ENCODE measurements around the gene TRAPPC8.

TRAPPC8 gene

GRCh38 chr18:31789409-31789808 lies 153.5 kb downstream of the TRAPPC8 start:
- no peak for TF ChIP-seq OSR1 (CRISPR knock-in tag; IDR thresholded peaks at IDR 0.05)
- TF ChIP-seq ARNTL (CRISPR knock-in tag; IDR thresholded peaks at IDR 0.05; ENCODE audit: borderline replicate concordance, low read depth), result no peak
- TF ChIP-seq, protein P1, sequence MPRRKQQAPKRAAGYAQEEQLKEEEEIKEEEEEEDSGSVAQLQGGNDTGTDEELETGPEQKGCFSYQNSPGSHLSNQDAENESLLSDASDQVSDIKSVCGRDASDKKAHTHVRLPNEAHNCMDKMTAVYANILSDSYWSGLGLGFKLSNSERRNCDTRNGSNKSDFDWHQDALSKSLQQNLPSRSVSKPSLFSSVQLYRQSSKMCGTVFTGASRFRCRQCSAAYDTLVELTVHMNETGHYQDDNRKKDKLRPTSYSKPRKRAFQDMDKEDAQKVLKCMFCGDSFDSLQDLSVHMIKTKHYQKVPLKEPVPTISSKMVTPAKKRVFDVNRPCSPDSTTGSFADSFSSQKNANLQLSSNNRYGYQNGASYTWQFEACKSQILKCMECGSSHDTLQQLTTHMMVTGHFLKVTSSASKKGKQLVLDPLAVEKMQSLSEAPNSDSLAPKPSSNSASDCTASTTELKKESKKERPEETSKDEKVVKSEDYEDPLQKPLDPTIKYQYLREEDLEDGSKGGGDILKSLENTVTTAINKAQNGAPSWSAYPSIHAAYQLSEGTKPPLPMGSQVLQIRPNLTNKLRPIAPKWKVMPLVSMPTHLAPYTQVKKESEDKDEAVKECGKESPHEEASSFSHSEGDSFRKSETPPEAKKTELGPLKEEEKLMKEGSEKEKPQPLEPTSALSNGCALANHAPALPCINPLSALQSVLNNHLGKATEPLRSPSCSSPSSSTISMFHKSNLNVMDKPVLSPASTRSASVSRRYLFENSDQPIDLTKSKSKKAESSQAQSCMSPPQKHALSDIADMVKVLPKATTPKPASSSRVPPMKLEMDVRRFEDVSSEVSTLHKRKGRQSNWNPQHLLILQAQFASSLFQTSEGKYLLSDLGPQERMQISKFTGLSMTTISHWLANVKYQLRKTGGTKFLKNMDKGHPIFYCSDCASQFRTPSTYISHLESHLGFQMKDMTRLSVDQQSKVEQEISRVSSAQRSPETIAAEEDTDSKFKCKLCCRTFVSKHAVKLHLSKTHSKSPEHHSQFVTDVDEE (CRISPR knock-in tag; IDR thresholded peaks at IDR 0.05), result no peak
- TF ChIP-seq TCF4 (CRISPR knock-in tag; IDR thresholded peaks at IDR 0.05; ENCODE audit: borderline replicate concordance), result no peak
- no peak for TF ChIP-seq CSDC2 (CRISPR knock-in tag; IDR thresholded peaks at IDR 0.05)
- TF ChIP-seq ISL1 (CRISPR knock-in tag; IDR thresholded peaks at IDR 0.05), result no peak
- TF ChIP-seq BACH2 (CRISPR knock-in tag; IDR thresholded peaks at IDR 0.05; ENCODE audit: borderline replicate concordance), result no peak
- no peak for TF ChIP-seq ZNF70 (CRISPR knock-in tag; IDR thresholded peaks at IDR 0.05)
- TF ChIP-seq RARB (CRISPR knock-in tag; IDR thresholded peaks at IDR 0.05), result no peak
- TF ChIP-seq, protein P2, sequence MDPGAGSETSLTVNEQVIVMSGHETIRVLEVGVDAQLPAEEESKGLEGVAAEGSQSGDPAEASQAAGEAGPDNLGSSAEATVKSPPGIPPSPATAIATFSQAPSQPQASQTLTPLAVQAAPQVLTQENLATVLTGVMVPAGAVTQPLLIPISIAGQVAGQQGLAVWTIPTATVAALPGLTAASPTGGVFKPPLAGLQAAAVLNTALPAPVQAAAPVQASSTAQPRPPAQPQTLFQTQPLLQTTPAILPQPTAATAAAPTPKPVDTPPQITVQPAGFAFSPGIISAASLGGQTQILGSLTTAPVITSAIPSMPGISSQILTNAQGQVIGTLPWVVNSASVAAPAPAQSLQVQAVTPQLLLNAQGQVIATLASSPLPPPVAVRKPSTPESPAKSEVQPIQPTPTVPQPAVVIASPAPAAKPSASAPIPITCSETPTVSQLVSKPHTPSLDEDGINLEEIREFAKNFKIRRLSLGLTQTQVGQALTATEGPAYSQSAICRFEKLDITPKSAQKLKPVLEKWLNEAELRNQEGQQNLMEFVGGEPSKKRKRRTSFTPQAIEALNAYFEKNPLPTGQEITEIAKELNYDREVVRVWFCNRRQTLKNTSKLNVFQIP (CRISPR knock-in tag; IDR thresholded peaks at IDR 0.05; ENCODE audit: borderline replicate concordance, low read depth), result no peak
- no peak for TF ChIP-seq CSRNP3 (CRISPR knock-in tag; IDR thresholded peaks at IDR 0.05)
- no peak for ATAC-seq

GRCh38 chr18:31783059-31783458 lies 159.9 kb downstream of the TRAPPC8 start:
- no peak for TF ChIP-seq ZNF565 (CRISPR knock-in tag; conservative IDR thresholded peaks at IDR 0.05; ENCODE audit: low read depth)
- no peak for TF ChIP-seq TCF4 (CRISPR knock-in tag; IDR thresholded peaks at IDR 0.05; ENCODE audit: borderline replicate concordance)
- TF ChIP-seq CREB5 (CRISPR knock-in tag; IDR thresholded peaks at IDR 0.05; ENCODE audit: low read depth), result no peak
- no peak for TF ChIP-seq ZNF8 (CRISPR knock-in tag; IDR thresholded peaks at IDR 0.05)
- no peak for TF ChIP-seq CSDC2 (CRISPR knock-in tag; IDR thresholded peaks at IDR 0.05)
- no peak for TF ChIP-seq ZFP30 (CRISPR knock-in tag; IDR thresholded peaks at IDR 0.05)
- no peak for TF ChIP-seq BACH2 (CRISPR knock-in tag; IDR thresholded peaks at IDR 0.05; ENCODE audit: borderline replicate concordance)
- TF ChIP-seq ZNF70 (CRISPR knock-in tag; IDR thresholded peaks at IDR 0.05), result no peak
- no peak for TF ChIP-seq ISL1 (CRISPR knock-in tag; IDR thresholded peaks at IDR 0.05)
- TF ChIP-seq PPARA (CRISPR knock-in tag; IDR thresholded peaks at IDR 0.05; ENCODE audit: borderline replicate concordance), result no peak
- TF ChIP-seq, protein P1 (CRISPR knock-in tag; IDR thresholded peaks at IDR 0.05), result no peak
- TF ChIP-seq ARNTL (CRISPR knock-in tag; IDR thresholded peaks at IDR 0.05; ENCODE audit: borderline replicate concordance, low read depth), result no peak

More at GRCh38 chr18:31783059-31783458, 159.9 kb downstream of the TRAPPC8 start:
- no peak for ATAC-seq
